Thymus (tissue), 11 donors: Measurements from ENCODE around the gene MGRN1. TPM values are rescaled to one million over a fixed set of nuclear protein-coding genes. Genes with fewer than 3 reads are reported as not detected.

Source experiments
- DNase-seq, 9 donors: peaks; one replicate each; pipeline ENCODE4 v3.0.0-alpha.2; 2013; ENCODE audit warnings: low spot score in 9 of 9, low read depth in 6 of 9, missing footprints in 1 of 9
- H3K27ac ChIP-seq, 2 donors: one replicate each; pipeline ENCODE4 v1.5.1; 2013; ENCODE audit warnings: control low read depth in 1 of 2, low read depth in 1 of 2, low read length in 1 of 2, mild to moderate bottlenecking in 1 of 2, moderate library complexity in 1 of 2
- H3K27me3 ChIP-seq, 2 donors: one replicate each; pipeline ENCODE4 v1.5.1; 2013; ENCODE audit warnings: low read length in 1 of 2; ENCODE audit not compliant: control insufficient read depth in 2 of 2, insufficient read depth in 1 of 2
- H3K36me3 ChIP-seq, 2 donors: one replicate each; pipeline ENCODE4 v1.5.1; 2013; ENCODE audit warnings: low read length in 1 of 2, mild to moderate bottlenecking in 1 of 2, moderate library complexity in 1 of 2; ENCODE audit not compliant: control insufficient read depth in 2 of 2, insufficient read depth in 2 of 2
- H3K4me1 ChIP-seq, 2 donors: one replicate each; pipeline ENCODE4 v1.5.1; 2013; ENCODE audit warnings: low read length in 2 of 2; ENCODE audit not compliant: control insufficient read depth in 2 of 2, insufficient read depth in 2 of 2
- H3K4me3 ChIP-seq, 2 donors: one replicate each; pipeline ENCODE4 v1.5.1; 2013; ENCODE audit warnings: low read length in 2 of 2, control low read depth in 1 of 2, mild to moderate bottlenecking in 1 of 2
- H3K9me3 ChIP-seq, 2 donors: one replicate each; pipeline ENCODE4 v1.5.1; 2013; ENCODE audit warnings: low read length in 1 of 2, mild to moderate bottlenecking in 1 of 2; ENCODE audit not compliant: control insufficient read depth in 2 of 2, insufficient read depth in 1 of 2
- WGBS: extraction: QIAGEN DNeasy Blood & Tissue Kit; methylation state at CpG from one replicate; pipeline ENCODE4 v1.1.7; 2013; 5-methylcytosine and 5-hydroxymethylcytosine counted together
- polyA plus RNA-seq: library from polyadenylated mRNA; stranded (reverse); fragments of 200-250 nt; gene quantifications from one replicate; pipeline ENCODE4 v1.2.3, GENCODE V29; 2013
- total RNA-seq: library from RNA; stranded (reverse); fragments of 120-200 nt; gene quantifications from one replicate; pipeline ENCODE4 v1.2.4, GENCODE V29; 2013
- donor health status: healthy.

MGRN1 gene
- total and polyA plus RNA-seq, 2 donors = 8.4 to 16.0 TPM

DNA sequence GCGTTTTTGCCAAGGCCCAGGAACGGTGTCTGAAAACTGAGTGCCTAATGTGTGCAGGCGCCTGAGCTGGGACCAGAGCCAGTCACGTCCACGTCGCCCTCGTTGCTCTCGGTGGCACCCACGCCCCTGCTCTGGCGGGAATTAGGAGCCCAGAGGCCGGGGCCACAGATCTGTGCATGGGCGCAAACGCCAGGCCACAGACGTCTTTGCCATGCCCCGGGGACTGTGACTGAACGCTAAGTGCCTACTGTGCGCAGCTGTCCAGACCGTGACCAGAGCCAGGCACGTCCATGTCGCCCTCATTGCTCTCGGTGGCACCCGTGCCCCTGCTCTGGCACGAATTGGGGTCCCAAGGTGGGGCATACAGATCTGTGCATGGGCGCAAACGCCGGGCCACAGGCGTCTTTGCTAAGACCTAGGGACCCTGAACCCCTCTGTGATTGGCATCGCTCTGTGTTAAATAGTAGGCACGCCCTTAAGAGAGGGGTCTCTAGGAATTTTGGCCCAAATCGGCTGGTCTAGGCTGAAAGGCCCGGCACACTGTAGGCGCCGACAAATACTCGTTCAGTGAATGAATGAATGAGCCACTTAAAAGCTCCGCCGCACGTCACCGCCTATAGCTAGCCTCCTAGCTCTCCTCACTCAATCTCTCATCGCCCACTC lies 9.1 kb upstream of the MGRN1 start:
- peak overlapping the region; percentile 53 to 77 for H3K4me3 ChIP-seq
- H3K9me3 ChIP-seq = no peaks in the 10 kb centered on the region
- peak overlapping the region; percentile 88 to 96 for H3K27ac ChIP-seq
- no peaks in the 10 kb centered on the region for H3K27me3 ChIP-seq
- 89% methylated on average over 39 of the region's 39 CpGs for WGBS
- H3K36me3 ChIP-seq = no peaks in the 10 kb centered on the region
- peaks cover 20 to 44% of the 10 kb centered on the region in 2 donors for H3K4me1 ChIP-seq
- DNase-seq = peak in 1 of 9 donors; percentile 18

- Histone ChIP-seq H3K9me3 (no peaks in the 10 kb centered on the region), H3K4me1 (peaks cover 20 to 44% of the 10 kb centered on the region in 2 donors), H3K27ac (peak overlapping the region; percentile 96 to 98), H3K4me3 (peak overlapping the region; percentile 70 to 71), H3K27me3 (no peaks in the 10 kb centered on the region), H3K36me3 (no peaks in the 10 kb centered on the region)
- WGBS = 1% methylated on average over 57 of the region's 57 CpGs
- peak; percentile 98 to 100 (median 99) for DNase-seq
Observed at GRCh38 chr16:4616047-4616811, 8.4 kb upstream of the MGRN1 start.

GRCh38 chr16:4617880-4618279 lies 6.7 kb upstream of the MGRN1 start:
- H3K36me3 ChIP-seq = no peaks in the 10 kb centered on the region
- 98% methylated on average over 8 of the region's 8 CpGs for WGBS
- no peaks in the 10 kb centered on the region for H3K9me3 ChIP-seq
- no peak for DNase-seq
- no peaks in the 10 kb centered on the region for H3K27me3 ChIP-seq
- no peak overlapping the region for H3K4me3 ChIP-seq
- H3K27ac ChIP-seq = no peak overlapping the region
- peaks cover 20 to 39% of the 10 kb centered on the region in 2 donors for H3K4me1 ChIP-seq

DNA sequence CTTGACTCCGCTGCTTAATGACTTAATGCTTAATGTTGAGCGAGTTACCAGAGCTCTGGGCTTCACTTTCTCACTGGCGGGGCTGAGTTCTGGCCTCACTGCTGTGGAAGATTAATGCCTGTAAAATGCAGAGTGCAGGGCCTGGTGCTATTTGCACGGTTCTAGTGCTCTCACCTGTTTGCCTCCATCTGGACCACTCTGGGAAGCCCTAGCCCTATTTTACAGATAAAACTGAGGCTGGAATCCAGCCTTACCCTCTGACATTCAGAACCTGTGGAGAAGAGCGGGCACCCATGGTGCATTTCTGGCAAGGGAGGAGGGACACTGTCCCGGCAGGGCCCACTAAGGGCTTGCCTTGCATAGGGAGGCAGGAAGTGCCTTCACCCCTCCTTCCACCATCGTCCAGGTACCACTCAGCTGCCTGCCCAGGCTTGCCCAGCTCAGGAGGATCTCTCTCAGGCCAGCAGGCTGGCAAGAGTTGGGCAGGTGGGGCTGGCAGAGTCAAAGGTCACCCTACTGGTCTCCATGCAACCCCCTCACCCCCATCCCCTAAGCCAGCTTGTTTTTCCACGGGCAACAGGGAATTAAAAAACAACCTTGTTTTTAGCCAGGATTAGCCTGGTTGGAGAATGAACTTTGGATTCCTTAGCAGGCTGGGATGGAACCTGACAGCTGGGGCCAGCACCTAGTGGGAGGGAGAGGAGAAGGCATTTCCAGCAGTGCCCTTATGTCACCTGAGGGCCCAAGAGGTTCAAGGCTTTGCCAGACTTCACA lies 5.8 kb upstream of the MGRN1 start:
- Histone ChIP-seq H3K9me3 (no peaks in the 10 kb centered on the region), H3K4me1 (peaks cover 14 to 31% of the 10 kb centered on the region in 2 donors), H3K27me3 (no peaks in the 10 kb centered on the region), H3K4me3 (no peak overlapping the region), H3K27ac (peak overlapping the region in 1 of 2 donors; percentile 31), H3K36me3 (no peaks in the 10 kb centered on the region)
- WGBS = 91% methylated on average over 8 of the region's 8 CpGs
- no peak for DNase-seq

- H3K27me3 ChIP-seq = no peaks in the 10 kb centered on the region
- peak overlapping the region in 1 of 2 donors; percentile 91 for H3K27ac ChIP-seq
- 96% methylated on average over 7 of the region's 7 CpGs for WGBS
- peaks cover 14 to 20% of the 10 kb centered on the region in 2 donors for H3K4me1 ChIP-seq
- H3K36me3 ChIP-seq = peaks cover 8 to 9% of the 10 kb centered on the region in 2 donors
- H3K4me3 ChIP-seq = no peak overlapping the region
- DNase-seq = no peak
- H3K9me3 ChIP-seq = peaks cover 0 to 3% of the 10 kb centered on the region in 2 donors
Observed at GRCh38 chr16:4623593-4623992, 1.0 kb upstream of the MGRN1 start.

DNA sequence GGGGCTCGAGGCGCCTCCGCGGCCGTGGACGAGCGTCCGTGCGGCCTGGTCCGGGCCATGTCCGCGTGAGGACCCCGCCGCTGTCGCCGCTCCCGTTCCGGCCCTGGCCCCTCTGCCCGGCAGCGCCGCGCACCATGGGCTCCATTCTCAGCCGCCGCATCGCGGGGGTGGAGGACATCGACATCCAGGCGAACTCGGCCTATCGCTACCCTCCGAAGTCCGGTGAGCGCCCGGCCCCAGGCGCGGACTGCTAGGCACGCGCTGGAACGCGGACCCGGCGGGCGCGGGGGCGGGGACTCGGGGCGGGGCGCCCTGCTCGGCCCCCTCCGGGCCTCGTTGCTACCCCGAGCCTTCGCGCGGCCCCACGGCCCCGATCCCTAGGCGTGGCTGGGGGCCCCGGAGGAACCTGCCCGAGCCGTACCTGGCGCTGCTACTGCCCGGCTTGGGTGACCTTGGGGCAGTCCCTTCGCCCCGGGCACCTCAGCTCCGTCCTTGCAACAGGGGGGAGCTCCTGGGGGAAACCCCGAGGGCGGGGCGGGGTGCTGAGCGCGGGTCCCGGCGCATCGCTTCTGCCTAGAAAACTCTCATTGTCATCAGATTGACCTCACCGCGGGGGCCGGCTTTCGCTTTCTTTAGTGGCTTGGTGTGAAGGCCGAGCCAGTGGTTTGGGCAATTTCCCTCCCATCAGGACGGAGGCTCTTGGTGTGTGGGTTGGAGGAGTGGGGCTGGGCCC lies 367 bp downstream of the MGRN1 start:
- peaks cover 14 to 20% of the 10 kb centered on the region in 2 donors for H3K4me1 ChIP-seq
- peak overlapping the region; percentile 68 to 98 for H3K4me3 ChIP-seq
- DNase-seq = peak in 2 of 9 donors; percentile 13 to 65
- WGBS = under 1% methylated on average over 80 of the region's 80 CpGs
- H3K9me3 ChIP-seq = peaks cover 0 to 3% of the 10 kb centered on the region in 2 donors
- peaks cover 8 to 9% of the 10 kb centered on the region in 2 donors for H3K36me3 ChIP-seq
- peak overlapping the region; percentile 79 to 92 for H3K27ac ChIP-seq
- no peaks in the 10 kb centered on the region for H3K27me3 ChIP-seq

DNA sequence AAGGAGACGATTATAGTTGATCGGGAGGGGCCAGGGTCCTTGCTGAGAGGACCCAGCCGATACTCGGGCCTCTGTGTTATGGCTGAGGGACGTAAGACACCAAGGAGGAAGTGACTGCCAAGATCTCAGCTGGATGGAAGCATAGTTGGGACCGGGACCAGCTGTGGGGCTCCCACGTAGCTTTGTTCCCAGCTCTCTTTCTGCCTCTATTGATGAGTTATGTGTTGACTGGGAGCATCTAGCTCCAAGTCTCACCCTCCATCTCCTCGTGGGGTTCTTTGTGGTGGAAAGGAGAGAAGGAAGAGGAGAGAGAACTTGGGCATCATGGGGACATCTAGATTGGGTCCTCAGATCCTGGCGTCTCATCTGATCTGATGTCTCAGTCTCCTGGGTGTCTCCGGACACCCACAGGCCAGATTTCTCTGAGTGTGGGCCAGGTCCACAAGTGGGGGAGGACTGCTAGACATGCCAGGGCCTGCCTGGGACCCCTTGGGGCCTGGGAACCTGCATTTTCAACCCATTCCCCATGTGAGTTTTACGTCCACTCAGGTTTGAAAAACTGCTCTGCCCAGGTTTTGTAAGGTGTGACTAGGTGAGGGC lies 1.0 kb downstream of the MGRN1 start:
- H3K36me3 ChIP-seq = peaks cover 8 to 9% of the 10 kb centered on the region in 2 donors
- H3K9me3 ChIP-seq = peaks cover 0 to 3% of the 10 kb centered on the region in 2 donors
- no peak for DNase-seq
- H3K4me1 ChIP-seq = peaks cover 14 to 20% of the 10 kb centered on the region in 2 donors
- WGBS = 16% methylated on average over 11 of the region's 11 CpGs
- H3K27me3 ChIP-seq = no peaks in the 10 kb centered on the region
- H3K4me3 ChIP-seq = peak overlapping the region; percentile 68 to 98
- peak overlapping the region; percentile 61 to 79 for H3K27ac ChIP-seq

GRCh38 chr16:4626396-4626795 lies 1.8 kb downstream of the MGRN1 start:
- peak overlapping the region in 1 of 2 donors; percentile 68 for H3K4me3 ChIP-seq
- H3K27ac ChIP-seq = no peak overlapping the region
- DNase-seq = no peak
- no peaks in the 10 kb centered on the region for H3K27me3 ChIP-seq
- H3K4me1 ChIP-seq = peaks cover 14 to 20% of the 10 kb centered on the region in 2 donors
- 92% methylated on average over 6 of the region's 6 CpGs for WGBS
- H3K36me3 ChIP-seq = peaks cover 8 to 9% of the 10 kb centered on the region in 2 donors
- peaks cover 0 to 3% of the 10 kb centered on the region in 2 donors for H3K9me3 ChIP-seq
